Measurements from ENCODE around the gene ZSCAN22. TPM values are rescaled to one million over a fixed set of nuclear protein-coding genes. Genes with fewer than 3 reads are reported as not detected.

The ZSCAN22 gene
- total and polyA plus RNA-seq, 2 donors (not counting 1 experiment from before 2014, with no cell fraction given): 2.8 to 7.1 TPM

DNA sequence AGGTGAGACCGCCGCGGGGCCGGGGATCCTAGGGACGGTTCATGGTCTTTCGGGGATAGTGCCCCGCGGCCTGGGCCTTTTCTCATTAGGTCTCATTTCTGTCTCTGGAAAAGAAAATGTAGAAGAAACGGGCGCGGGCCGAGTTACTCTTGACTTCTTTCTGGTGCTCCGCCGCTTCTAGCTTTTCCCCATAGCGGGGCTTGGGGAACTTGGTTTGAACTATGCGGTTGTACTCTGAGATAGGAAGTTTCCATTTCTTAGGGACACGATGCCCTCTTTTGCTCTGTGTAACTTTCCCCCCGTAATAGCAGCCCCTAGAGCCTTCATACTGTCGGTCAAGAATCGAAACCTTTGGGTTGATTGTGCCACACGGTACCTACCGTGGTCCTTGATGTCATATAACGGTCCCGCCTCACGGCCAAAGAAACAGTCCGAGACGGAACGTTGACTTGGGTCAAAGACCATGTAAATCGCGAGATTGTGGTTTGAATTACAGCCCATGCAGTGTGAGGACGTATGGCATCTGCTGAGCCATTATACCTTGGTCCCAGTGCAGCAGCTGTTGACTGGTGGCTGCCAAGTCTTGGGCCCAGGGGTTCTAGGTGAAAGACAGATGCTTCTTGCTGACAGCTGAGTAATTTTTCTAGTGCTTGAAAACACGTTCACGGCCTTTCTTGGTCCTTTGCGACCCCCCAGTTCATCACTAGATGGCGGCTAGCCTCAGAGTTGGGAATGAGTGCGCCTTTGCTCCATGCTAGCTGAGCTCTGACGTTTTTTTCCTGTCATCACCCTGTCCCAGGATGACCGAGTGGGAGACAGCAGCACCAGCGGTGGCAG lies 60.8 kb downstream of the ZSCAN22 start:
- Histone ChIP-seq H3K9ac (ENCODE audit: low read length) (peak overlapping the region; percentile 69), H3K4me1 (ENCODE audit: control insufficient read depth in 2 of 2, insufficient read depth in 2 of 2, low read length in 2 of 2) (peaks cover 22 to 27% of the 10 kb centered on the region in 2 donors), H3K27ac (ENCODE audit: low read length in 2 of 2) (peak overlapping the region; percentile 75 to 94), H3K79me2 (ENCODE audit: control insufficient read depth, insufficient read depth, low read length) (peaks cover 63% of the 10 kb centered on the region), H3K4me3 (ENCODE audit: control extremely low read depth in 1 of 5, extremely low read depth in 1 of 5, insufficient read depth in 1 of 5, low read depth in 2 of 5, low read length in 4 of 5) (peak overlapping the region; percentile 71 to 87 (median 76)), H3K9me3 (ENCODE audit: control extremely low read depth in 1 of 3, control insufficient read depth in 2 of 3, insufficient read depth in 1 of 3, low read length in 2 of 3) (no peaks in the 10 kb centered on the region), H3K27me3 (replicated peaks in 1 of 4; ENCODE audit: control extremely low read depth in 1 of 4, control insufficient read depth in 3 of 4, insufficient read depth in 4 of 4, low read length in 3 of 4) (no peaks in the 10 kb centered on the region), H4K20me1 (ENCODE audit: control insufficient read depth, insufficient read depth, low read length, poor library complexity, severe bottlenecking) (peaks cover 43% of the 10 kb centered on the region), H3K36me3 (replicated peaks in 1 of 2; ENCODE audit: control extremely low read depth in 1 of 2, control insufficient read depth in 1 of 2, extremely low read depth in 1 of 2, insufficient read depth in 2 of 2, low read length in 1 of 2) (peaks cover 5 to 24% of the 10 kb centered on the region in 2 experiments), H3K4me2 (replicated peaks; ENCODE audit: low read depth, low read length, poor library complexity, severe bottlenecking) (peak overlapping the region; percentile 84), H2AFZ (ENCODE audit: insufficient read depth, low read depth, low read length, poor library complexity, severe bottlenecking) (peak overlapping the region; percentile 81)
- Mint-ChIP-seq H3K27ac (peak overlapping the region; percentile 99), H3K4me3 (peak overlapping the region; percentile 97), H3K4me1 (peaks cover 40% of the 10 kb centered on the region), H3K27me3 (no peaks in the 10 kb centered on the region), H3K9me3 (ENCODE audit: insufficient read depth) (no peaks in the 10 kb centered on the region)
- DNase-seq: no peak
- intact Hi-C loops (cut with micrococcal nuclease): loop anchor here (1.0 kb wide), 5 partner anchors 14 to 82 kb away; partner anchors contain the start of genes ERVK3-1, ZNF132 and ZNF324B
- CTCF ChIA-PET: no interaction called here
- TF ChIP-seq CTCF (IDR thresholded peaks at IDR 0.05) (no peak), EZH2 (IDR thresholded peaks at IDR 0.05; ENCODE audit: borderline replicate concordance, insufficient read depth, low read depth, low read length, poor library complexity, severe bottlenecking) (no peak)
- WGBS (ENCODE audit: insufficient coverage): 10% methylated on average over 35 of the region's 39 CpGs
- no peak for ATAC-seq (ENCODE audit: low read depth)
- POLR2A ChIA-PET: interaction anchor here (2.9 kb wide), 1 partner anchor 25 kb away, joined by 18 read pairs; the partner anchor contains the start of gene ZNF497

DNA sequence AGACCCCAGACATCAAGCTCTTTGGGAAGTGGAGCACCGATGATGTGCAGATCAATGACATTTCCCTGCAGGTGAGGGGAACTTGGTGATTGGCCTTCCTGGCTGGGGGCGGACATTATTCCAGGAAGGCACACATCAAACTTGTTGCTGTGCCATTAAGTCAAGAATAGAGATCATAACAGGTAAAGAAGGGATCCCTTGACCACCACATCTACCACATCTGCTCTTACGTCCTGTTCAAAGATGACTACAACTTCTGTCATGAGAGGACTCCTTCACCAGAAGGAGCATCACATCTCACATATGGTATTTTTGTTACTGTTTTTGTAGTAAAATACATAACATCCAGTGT lies 61.4 kb downstream of the ZSCAN22 start:
- WGBS (ENCODE audit: insufficient coverage): 100% methylated on average over 2 of the region's 3 CpGs
- TF ChIP-seq CTCF (IDR thresholded peaks at IDR 0.05) (no peak), EZH2 (IDR thresholded peaks at IDR 0.05; ENCODE audit: borderline replicate concordance, insufficient read depth, low read depth, low read length, poor library complexity, severe bottlenecking) (no peak)
- intact Hi-C loops (cut with micrococcal nuclease): no loop called here
- Histone ChIP-seq H3K4me1 (ENCODE audit: control insufficient read depth in 2 of 2, insufficient read depth in 2 of 2, low read length in 2 of 2) (peaks cover 22 to 27% of the 10 kb centered on the region in 2 donors), H3K27me3 (replicated peaks in 1 of 4; ENCODE audit: control extremely low read depth in 1 of 4, control insufficient read depth in 3 of 4, insufficient read depth in 4 of 4, low read length in 3 of 4) (no peaks in the 10 kb centered on the region), H3K4me2 (replicated peaks; ENCODE audit: low read depth, low read length, poor library complexity, severe bottlenecking) (peak overlapping the region; percentile 84), H2AFZ (ENCODE audit: insufficient read depth, low read depth, low read length, poor library complexity, severe bottlenecking) (no peak overlapping the region), H3K27ac (ENCODE audit: low read length in 2 of 2) (peak overlapping the region in 1 of 2 donors; percentile 94), H3K9me3 (ENCODE audit: control extremely low read depth in 1 of 3, control insufficient read depth in 2 of 3, insufficient read depth in 1 of 3, low read length in 2 of 3) (no peaks in the 10 kb centered on the region), H3K9ac (ENCODE audit: low read length) (no peak overlapping the region), H3K79me2 (ENCODE audit: control insufficient read depth, insufficient read depth, low read length) (peaks cover 66% of the 10 kb centered on the region), H4K20me1 (ENCODE audit: control insufficient read depth, insufficient read depth, low read length, poor library complexity, severe bottlenecking) (peaks cover 49% of the 10 kb centered on the region), H3K4me3 (ENCODE audit: control extremely low read depth in 1 of 5, extremely low read depth in 1 of 5, insufficient read depth in 1 of 5, low read depth in 2 of 5, low read length in 4 of 5) (peak overlapping the region in 4 of 5 experiments; percentile 71 to 87 (median 74)), H3K36me3 (replicated peaks in 1 of 2; ENCODE audit: control extremely low read depth in 1 of 2, control insufficient read depth in 1 of 2, extremely low read depth in 1 of 2, insufficient read depth in 2 of 2, low read length in 1 of 2) (peaks cover 5 to 30% of the 10 kb centered on the region in 2 experiments)
- H3K27me3 Mint-ChIP-seq: no peaks in the 10 kb centered on the region
- no peak for DNase-seq
- H3K4me3 Mint-ChIP-seq: peak overlapping the region; percentile 97
- no peak for ATAC-seq (ENCODE audit: low read depth)
- peaks cover 40% of the 10 kb centered on the region for H3K4me1 Mint-ChIP-seq
- H3K9me3 Mint-ChIP-seq (ENCODE audit: insufficient read depth): no peaks in the 10 kb centered on the region
- H3K27ac Mint-ChIP-seq: peak overlapping the region; percentile 17
- CTCF ChIA-PET: no interaction called here
- POLR2A ChIA-PET: interaction anchor here (2.9 kb wide), 1 partner anchor 25 kb away, joined by 18 read pairs; the partner anchor contains the start of gene ZNF497

All from B cell (primary cell).